Measurements from ENCODE around the gene DUT.

DUT gene

DNA sequence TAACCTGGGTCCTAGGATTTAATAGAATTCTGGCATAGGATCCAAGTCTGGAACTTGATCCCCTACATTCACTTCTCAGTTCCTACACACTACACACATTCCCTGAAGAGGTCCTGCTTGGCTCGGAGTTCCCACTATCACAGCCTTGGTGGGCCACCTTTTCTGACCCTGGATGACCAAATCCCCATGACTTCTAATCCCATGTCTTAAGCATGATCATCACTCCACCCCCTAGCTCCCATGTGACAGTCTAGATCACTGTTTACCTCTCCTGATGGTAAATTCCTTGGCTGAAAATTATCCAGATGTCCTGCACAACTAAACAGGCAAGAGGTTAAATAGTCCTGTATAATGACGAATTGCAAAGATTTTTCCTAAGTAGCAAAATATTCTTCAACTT, 40.3 kb downstream of the DUT start:
- no peak for DNase-seq (ENCODE audit: low spot score)

- DNase-seq (ENCODE audit: low spot score), result no peak
Measured at GRCh38 chr15:48371961-48372360, 40.7 kb downstream of the DUT start.

- DNase-seq (ENCODE audit: low spot score), result no peak
Measured at GRCh38 chr15:48373821-48374451, 42.7 kb downstream of the DUT start.

DNA sequence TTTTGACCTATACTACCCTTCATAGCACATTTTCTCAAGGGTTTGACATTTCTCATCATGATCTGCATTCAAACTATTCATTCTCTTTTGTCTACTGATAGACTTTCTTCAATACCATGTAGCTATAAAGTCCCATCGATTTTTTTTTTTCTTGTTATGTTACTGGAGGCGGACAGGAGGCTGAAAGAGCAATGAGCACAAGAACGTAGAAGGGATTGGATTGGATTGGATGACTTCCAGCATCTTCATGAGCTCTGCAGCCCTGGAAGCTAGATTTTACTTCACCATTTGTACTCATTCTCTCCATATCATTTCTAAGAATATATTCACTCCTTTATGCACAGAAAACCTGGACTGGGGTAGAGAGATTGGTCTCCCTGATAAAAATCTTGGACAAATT, 43.2 kb downstream of the DUT start:
- no peak for DNase-seq (ENCODE audit: low spot score)

- no peak for DNase-seq (ENCODE audit: low spot score)
Measured at GRCh38 chr15:48375767-48376166, 44.5 kb downstream of the DUT start.

GRCh38 chr15:48380198-48380597, 49.0 kb downstream of the DUT start:
- DNase-seq (ENCODE audit: low spot score), result no peak

DNA sequence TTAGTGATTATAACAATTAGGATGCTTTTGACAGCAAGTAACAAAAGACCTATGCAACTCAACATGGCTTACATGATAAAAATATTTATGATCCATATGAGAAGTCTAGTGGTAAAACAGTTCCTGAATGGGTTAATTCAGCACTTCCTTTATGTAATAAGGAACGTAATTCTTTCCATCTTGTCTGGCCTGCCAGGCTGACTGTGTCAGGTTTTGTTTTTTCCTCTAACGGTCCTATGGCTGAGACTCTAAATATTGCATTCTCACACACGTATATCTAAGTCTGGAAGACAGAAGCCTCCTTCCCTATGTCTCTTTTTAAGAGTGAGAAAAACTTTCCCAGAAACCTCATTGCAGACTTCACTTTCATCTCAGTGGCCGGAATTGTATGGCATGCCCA, 50.6 kb downstream of the DUT start:
- DNase-seq (ENCODE audit: low spot score), result no peak

DNA sequence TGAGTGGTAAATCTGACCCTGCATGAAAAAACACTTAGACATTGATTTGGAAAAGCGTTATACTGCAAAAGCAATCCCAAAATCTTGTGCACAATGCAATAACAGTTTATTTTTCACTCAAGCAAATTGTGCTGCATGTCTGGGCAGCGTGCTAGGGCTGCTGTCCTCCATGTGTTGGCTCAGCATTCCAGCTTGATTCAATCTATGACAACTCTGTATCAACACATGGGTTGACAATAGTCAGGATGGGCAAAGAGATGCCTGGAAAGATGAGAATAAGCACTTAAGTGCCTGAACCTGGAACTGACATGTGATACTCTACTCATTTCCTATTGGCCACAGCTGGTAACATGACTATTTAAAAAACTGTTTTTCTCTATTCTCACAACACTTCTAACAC, 51.8 kb downstream of the DUT start:
- DNase-seq (ENCODE audit: low spot score), result no peak

- DNase-seq (ENCODE audit: low spot score), result no peak
Measured at GRCh38 chr15:48384616-48385015, 53.4 kb downstream of the DUT start.

DNA sequence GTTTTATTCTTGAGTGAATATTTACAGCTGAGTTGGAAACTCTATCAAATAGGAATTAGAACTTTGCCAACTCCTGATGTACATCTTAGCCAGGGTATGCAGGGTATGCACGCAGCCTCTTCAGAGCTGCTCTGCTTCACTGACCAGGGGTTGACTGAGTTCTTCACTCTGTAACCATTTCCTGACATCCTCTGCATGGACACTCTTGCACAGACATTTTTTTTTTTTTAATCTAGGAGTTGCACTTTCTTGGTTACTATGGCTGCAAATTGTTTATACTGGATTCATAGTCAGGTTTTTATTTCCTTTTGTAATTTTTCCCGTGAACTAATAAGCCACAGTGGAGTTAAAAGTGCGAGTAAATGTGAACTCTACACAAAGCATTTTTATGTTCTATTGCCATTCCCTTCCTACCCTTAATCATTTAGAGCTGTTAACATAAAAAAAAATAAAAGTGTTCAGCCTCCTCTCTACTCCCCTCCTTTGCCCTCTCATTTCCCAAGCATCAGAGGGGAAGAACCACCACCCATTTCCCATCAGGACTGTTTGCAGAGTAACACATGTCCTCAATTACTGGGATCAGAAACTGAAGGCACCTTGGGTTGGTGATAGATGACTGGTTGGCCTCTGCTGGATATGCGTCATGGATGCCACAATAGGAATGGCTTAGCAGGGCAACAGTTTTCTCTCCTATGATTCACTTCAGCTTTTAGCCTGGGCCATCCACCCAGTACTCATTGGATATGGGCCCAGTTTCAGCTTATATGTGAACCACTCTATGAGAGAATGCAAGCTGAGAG, 54.0 kb downstream of the DUT start:
- DNase-seq (ENCODE audit: low spot score), result no peak

- DNase-seq (ENCODE audit: low spot score), result no peak
Measured at GRCh38 chr15:48388016-48388851, 57.0 kb downstream of the DUT start.

DNA sequence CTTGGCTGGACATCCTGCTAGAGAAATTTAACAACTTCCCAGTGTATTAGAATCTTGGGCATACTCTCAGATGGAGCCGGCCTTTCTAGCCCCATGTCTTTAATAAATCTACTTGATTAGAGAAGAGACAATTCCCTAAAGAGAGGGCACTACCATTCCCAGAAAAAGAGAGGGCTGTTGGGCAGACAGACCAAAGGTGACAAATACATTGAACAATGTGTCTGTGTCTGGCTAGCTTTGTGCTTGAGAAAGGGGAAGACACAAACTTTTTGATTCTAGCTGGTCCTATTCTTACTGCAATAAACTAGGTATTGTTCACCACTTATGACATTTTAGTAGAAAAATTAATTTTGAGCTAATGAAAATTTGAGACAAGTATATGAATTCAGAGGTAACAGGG, 57.7 kb downstream of the DUT start:
- no peak for DNase-seq (ENCODE audit: low spot score)

- DNase-seq (ENCODE audit: low spot score), result no peak
Measured at GRCh38 chr15:48389691-48390143, 58.5 kb downstream of the DUT start.

DNA sequence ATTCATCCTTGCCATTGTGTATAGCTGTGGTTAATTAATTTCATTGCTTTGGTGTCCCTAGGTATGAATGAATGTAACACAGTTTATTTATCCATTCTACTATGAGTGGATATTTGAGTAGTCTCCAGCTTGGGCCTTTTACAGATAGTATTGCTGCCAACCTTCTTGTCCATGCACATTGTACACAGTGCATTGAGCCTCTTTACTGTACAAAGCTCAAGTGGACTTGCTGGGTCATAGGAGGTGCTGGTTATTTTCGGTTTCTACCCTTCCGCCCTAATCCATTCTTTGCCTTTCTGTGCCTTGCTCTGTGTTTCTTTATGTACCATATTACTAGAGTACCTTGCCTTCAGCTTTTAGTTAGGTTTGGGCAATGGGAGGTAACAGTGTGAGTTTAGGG, 60.7 kb downstream of the DUT start:
- no peak for DNase-seq (ENCODE audit: low spot score)

DNA sequence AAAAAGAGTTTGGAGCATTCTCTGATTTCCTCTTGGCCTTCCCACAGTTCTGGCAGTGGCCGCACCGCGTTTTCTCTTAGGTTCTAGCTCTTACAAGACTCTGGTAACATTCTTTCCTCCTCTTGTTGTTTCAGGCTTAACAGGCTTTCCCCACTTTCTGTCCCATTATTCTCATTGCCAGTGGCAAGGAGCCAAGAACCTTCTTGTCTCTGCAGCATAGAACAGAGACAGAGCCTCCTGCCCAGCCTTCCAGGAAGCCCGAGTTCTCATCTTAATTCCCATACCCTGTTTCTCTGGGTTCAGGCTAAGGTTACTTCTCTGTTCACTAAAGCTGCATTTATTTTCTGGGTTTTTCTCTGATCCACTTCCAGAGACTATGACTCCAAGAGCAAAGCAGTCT, 61.1 kb downstream of the DUT start:
- DNase-seq (ENCODE audit: low spot score), result no peak
